HepG2 (cell line): Measurements from ENCODE around the gene PLEKHH1. TPM values are rescaled to one million over a fixed set of nuclear protein-coding genes. Genes with fewer than 3 reads are reported as not detected.

Experiments
- ATAC-seq: fragments of 200-7000 bp; cut with Tn5 transposase; 3 replicates; pipeline ENCODE4 v1.9.1; 2020; ENCODE audit warnings: mild to moderate bottlenecking, moderate library complexity
- BruUV-seq: library from RNA; stranded (reverse); fragments of 400-500 nt; replicated peaks from 2 replicates; lab custom pipeline; 2021; lab: Mats Ljungman, UMichigan
- CTCF ChIA-PET: fragments of 300-600 bp; formaldehyde crosslinking; extraction: SDS; loops from one replicate; lab custom pipeline; 2021; ENCODE audit warnings: low total read pairs, inconsistent platforms, low intra/inter-chr PET ratio; lab: Yijun Ruan, JAX
- POLR2A ChIA-PET: fragments of 350-600 bp; sonication (Branson Sonifier 250); formaldehyde crosslinking; loops from one replicate; lab custom pipeline; 2020; ENCODE audit warnings: antibody characterized with exemption, inconsistent platforms; lab: Yijun Ruan, JAX
- DNase-seq: peaks from one replicate; pipeline ENCODE4 v3.0.0-alpha.2; 2015; ENCODE audit warnings: low spot score
- FAIRE-seq: peaks from 3 replicates; lab custom pipeline; 2011; peaks lifted over from hg19 to GRCh38; lab: Jason Lieb, UNC
- H2AFZ ChIP-seq: one replicate; pipeline ENCODE4 v1.6.1; 2011; ENCODE audit warnings: low read length, inconsistent platforms
- H3K27ac ChIP-seq: fragments of 300-600 bp; 3 replicates; pipeline ENCODE4 v1.8.0; 2011; ENCODE audit warnings: mixed run types, mild to moderate bottlenecking, mixed read lengths, low read length, inconsistent platforms; ENCODE audit not compliant: insufficient read depth; ENCODE audit errors: extremely low read length
- H3K27me3 ChIP-seq, 2 experiments: fragments of 200-600 bp in 1 of 2; 2 replicates in 1 of 2; 3 replicates in 1 of 2; pipeline versions ENCODE4 v1.6.0 to v1.8.0; 2011; ENCODE audit warnings: low read length in 2 of 2, mild to moderate bottlenecking in 2 of 2, moderate library complexity in 2 of 2, inconsistent platforms in 1 of 2; ENCODE audit not compliant: insufficient read depth in 2 of 2, control insufficient read depth in 1 of 2
- H3K36me3 ChIP-seq, 2 experiments: fragments of 200-600 bp in 1 of 2; replicated peaks in 1 of 2; 2 replicates in 1 of 2; 3 replicates in 1 of 2; pipeline versions ENCODE4 v1.5.1 to v1.8.0; 2011; ENCODE audit warnings: low read length in 2 of 2, inconsistent platforms in 1 of 2; ENCODE audit not compliant: insufficient read depth in 2 of 2, control insufficient read depth in 1 of 2
- H3K4me1 ChIP-seq: 2 replicates; pipeline ENCODE4 v1.5.1; 2012; ENCODE audit warnings: low read length, inconsistent platforms; ENCODE audit not compliant: insufficient read depth
- H3K4me2 ChIP-seq: 2 replicates; pipeline ENCODE4 v1.6.0; 2011; ENCODE audit warnings: low read depth, low read length, inconsistent platforms
- H3K4me3 ChIP-seq, 3 experiments: fragments of 200-600 bp in 1 of 3; sonication (generic), shearing (Covaris generic) in 1 of 3; replicated peaks in 1 of 3; 2 replicates each; pipeline ENCODE4 v1.5.1; 2011 to 2016; ENCODE audit warnings: low read length in 3 of 3, inconsistent platforms in 2 of 3, low read depth in 2 of 3, mild to moderate bottlenecking in 2 of 3, control low read depth in 1 of 3, mixed read lengths in 1 of 3; ENCODE audit not compliant: insufficient read depth in 1 of 3
- H3K79me2 ChIP-seq: one replicate; pipeline ENCODE4 v1.6.1; 2011; ENCODE audit warnings: low read length, inconsistent platforms; ENCODE audit not compliant: insufficient read depth
- H3K9ac ChIP-seq: 2 replicates; pipeline ENCODE4 v1.6.0; 2011; ENCODE audit warnings: mild to moderate bottlenecking, low read depth, low read length, inconsistent platforms; ENCODE audit not compliant: insufficient read depth
- H3K9me3 ChIP-seq: 2 replicates; pipeline ENCODE4 v1.5.1; 2012; ENCODE audit warnings: mild to moderate bottlenecking, low read length
- H4K20me1 ChIP-seq: 2 replicates; pipeline ENCODE4 v1.6.0; 2011; ENCODE audit warnings: inconsistent platforms, mild to moderate bottlenecking, low read length, moderate library complexity; ENCODE audit not compliant: insufficient read depth
- DPF2 ChIP-seq: sonication (generic); formaldehyde crosslinking; IDR thresholded peaks from 2 replicates; pipeline ENCODE4 v1.4.0; 2020; ENCODE audit warnings: mild to moderate bottlenecking, low read depth, missing genetic modification reagents, borderline replicate concordance
- ISL2 ChIP-seq: sonication (generic); formaldehyde crosslinking; IDR thresholded peaks from 2 replicates; pipeline ENCODE4 v1.5.0; 2020; ENCODE audit warnings: missing genetic modification reagents
- MIER3 ChIP-seq: IDR thresholded peaks from 2 replicates; pipeline ENCODE4 v1.6.1; 2016; ENCODE audit warnings: missing compliant biosample characterization, borderline replicate concordance
- MLXIP ChIP-seq: sonication (generic); formaldehyde crosslinking; IDR thresholded peaks from 2 replicates; pipeline ENCODE4 v1.9.0; 2021; ENCODE audit warnings: missing genetic modification reagents, borderline replicate concordance
- NCOA2 ChIP-seq: sonication (generic); formaldehyde crosslinking; IDR thresholded peaks from 2 replicates; pipeline ENCODE4 v1.8.0; 2022; ENCODE audit warnings: inconsistent platforms
- ZNF256 ChIP-seq: sonication (generic); formaldehyde crosslinking; conservative IDR thresholded peaks from 2 replicates; pipeline ENCODE4 v1.4.0; 2020; ENCODE audit warnings: missing genetic modification reagents
- WGBS: methylation state at CpG from one replicate; pipeline ENCODE4 v1.1.6; 2017; ENCODE audit warnings: low lambda C conversion rate; 5-methylcytosine and 5-hydroxymethylcytosine counted together
- in situ Hi-C: cut with HindIII; loops from 2 replicates; pipeline ENCODE4 v1.10.0; 2017; ENCODE audit warnings: low pct_unique_long_range_greater_than_20kb; ENCODE audit not compliant: extremely low pct_ligation_motif_present
- intact Hi-C: fragments of 100-400 bp; cut with micrococcal nuclease; formaldehyde crosslinking; loops from one replicate; pipeline ENCODE4 v1.10.0; 2022; ENCODE audit not compliant: unreplicated experiment
- polyA plus RNA-seq, 8 experiments: library from polyadenylated mRNA; depleted of rRNA in 3 of 8; stranded (reverse) in 7 of 8; unstranded in 1 of 8; fragments of >200 nt; fragmentation: Illumina TruSeq in 4 of 8; extraction: Trizol in 4 of 8; gene quantifications; 2 replicates each; pipeline versions ENCODE4 v1.2.1 to v1.2.3, GENCODE V29; 2011 to 2016; ENCODE audit warnings: low read depth in 4 of 8, missing spikeins in 1 of 8, mixed read lengths in 1 of 8; ENCODE audit not compliant: insufficient read depth in 1 of 8
- total RNA-seq, 5 experiments: library from RNA; depleted of rRNA; stranded (reverse); fragments of >200 nt; fragmentation: Illumina TruSeq; extraction: Trizol; gene quantifications; 2 replicates each; pipeline ENCODE4 v1.2.3, GENCODE V29; 2016; ENCODE audit warnings: low read depth in 1 of 5
- TF ChIP-seq, protein P1 (sequence below): sonication (generic); formaldehyde crosslinking; IDR thresholded peaks from 2 replicates; pipeline ENCODE4 v1.5.0; 2020; ENCODE audit warnings: mild to moderate bottlenecking, missing genetic modification reagents, moderate library complexity
- TF ChIP-seq, protein P2 (sequence below): sonication (generic); formaldehyde crosslinking; IDR thresholded peaks from 2 replicates; pipeline ENCODE4 v1.4.0; 2020; ENCODE audit warnings: low read depth, mild to moderate bottlenecking, missing genetic modification reagents

Gene PLEKHH1
- total and polyA plus RNA-seq, 2 of the 13 experiments (the other 11 are each of a cell fraction or from before 2014, with no cell fraction given): 8.6 to 15.8 TPM

- no TSS peak for BruUV-seq
- FAIRE-seq (no peak), ATAC-seq (no peak), DNase-seq (no peak)
- Histone ChIP-seq H3K79me2 (no peaks in the 10 kb centered on the region), H3K36me3 (peaks cover 0 to 3% of the 10 kb centered on the region in 2 experiments; a peak in 3 of 5 replicates), H4K20me1 (no peaks in the 10 kb centered on the region), H3K9me3 (no peaks in the 10 kb centered on the region), H3K27ac (no peak overlapping the region), H3K9ac (no peak overlapping the region), H3K4me2 (no peak overlapping the region), H3K27me3 (no peaks in the 10 kb centered on the region), H3K4me1 (no peaks in the 10 kb centered on the region), H3K4me3 (no peak overlapping the region), H2AFZ (no peak overlapping the region)
- ChIA-PET POLR2A (no interaction called here), CTCF (interaction anchor here (2.9 kb wide), 1 partner anchor 123 kb away, joined by 29 read pairs; no protein-coding TSS in a partner anchor)
- 95% methylated on average over 6 of the region's 7 CpGs for WGBS
- intact Hi-C loops: loop anchor here (5.0 kb wide), 1 partner anchor 70 kb away; no protein-coding TSS in a partner anchor
- no peak for TF ChIP-seq NCOA2 (CRISPR knock-in tag)
- TF ChIP-seq, protein P1, sequence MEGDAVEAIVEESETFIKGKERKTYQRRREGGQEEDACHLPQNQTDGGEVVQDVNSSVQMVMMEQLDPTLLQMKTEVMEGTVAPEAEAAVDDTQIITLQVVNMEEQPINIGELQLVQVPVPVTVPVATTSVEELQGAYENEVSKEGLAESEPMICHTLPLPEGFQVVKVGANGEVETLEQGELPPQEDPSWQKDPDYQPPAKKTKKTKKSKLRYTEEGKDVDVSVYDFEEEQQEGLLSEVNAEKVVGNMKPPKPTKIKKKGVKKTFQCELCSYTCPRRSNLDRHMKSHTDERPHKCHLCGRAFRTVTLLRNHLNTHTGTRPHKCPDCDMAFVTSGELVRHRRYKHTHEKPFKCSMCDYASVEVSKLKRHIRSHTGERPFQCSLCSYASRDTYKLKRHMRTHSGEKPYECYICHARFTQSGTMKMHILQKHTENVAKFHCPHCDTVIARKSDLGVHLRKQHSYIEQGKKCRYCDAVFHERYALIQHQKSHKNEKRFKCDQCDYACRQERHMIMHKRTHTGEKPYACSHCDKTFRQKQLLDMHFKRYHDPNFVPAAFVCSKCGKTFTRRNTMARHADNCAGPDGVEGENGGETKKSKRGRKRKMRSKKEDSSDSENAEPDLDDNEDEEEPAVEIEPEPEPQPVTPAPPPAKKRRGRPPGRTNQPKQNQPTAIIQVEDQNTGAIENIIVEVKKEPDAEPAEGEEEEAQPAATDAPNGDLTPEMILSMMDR (CRISPR knock-in tag): 0 out of 2 replicates have a peak, but pooled peaks have one; percentile 8
- in situ Hi-C loops: loop anchor here (10.0 kb wide), 2 partner anchors 83 to 123 kb away; partner anchors contain the start of gene RDH12
Measured at GRCh38 chr14:67582061-67582460, 49.0 kb downstream of the PLEKHH1 start.

GRCh38 chr14:67583711-67584644 is 50.9 kb downstream of the PLEKHH1 start:
- FAIRE-seq (peak; percentile 79), DNase-seq (peak; percentile 58), ATAC-seq (peak; percentile 94)
- H4K20me1 ChIP-seq: no peaks in the 10 kb centered on the region
- CTCF ChIA-PET: interaction anchor here (1.2 to 3.5 kb wide), 4 partner anchors 35 to 121 kb away, joined by 3 to 49 read pairs (median 16); partner anchors contain the start of gene ARG2
- peaks cover 9% of the 10 kb centered on the region for H3K4me1 ChIP-seq
- no peaks in the 10 kb centered on the region for H3K79me2 ChIP-seq
- no peak overlapping the region for H3K27ac ChIP-seq
- H3K4me2 ChIP-seq: no peak overlapping the region
- peaks cover 4% of the 10 kb centered on the region in 2 experiments; a peak in 2 of 5 replicates for H3K36me3 ChIP-seq
- intact Hi-C loops: loop anchor here (1.0 to 5.0 kb wide), 4 partner anchors 34 to 120 kb away; no protein-coding TSS in a partner anchor
- no peak overlapping the region for H3K4me3 ChIP-seq
- in situ Hi-C loops: loop anchor here (10.0 kb wide), 2 partner anchors 81 to 121 kb away; partner anchors contain the start of gene RDH12
- no peak overlapping the region for H3K9ac ChIP-seq
- 81% methylated on average over 6 of the region's 6 CpGs for WGBS
- no peak overlapping the region for H2AFZ ChIP-seq
- POLR2A ChIA-PET: interaction anchor here (0.6 to 1.9 kb wide), 4 partner anchors 16 to 120 kb away, joined by 3 to 6 read pairs (median 4); partner anchors contain the start of gene PIGH
- BruUV-seq: no TSS peak
- H3K27me3 ChIP-seq: no peaks in the 10 kb centered on the region
- no peaks in the 10 kb centered on the region for H3K9me3 ChIP-seq
- TF ChIP-seq MIER3 (CRISPR knock-in tag) (no peak), MLXIP (CRISPR knock-in tag) (no peak), ISL2 (CRISPR knock-in tag) (no peak), DPF2 (CRISPR knock-in tag) (no peak), ZNF256 (no peak)
- TF ChIP-seq, protein P2, sequence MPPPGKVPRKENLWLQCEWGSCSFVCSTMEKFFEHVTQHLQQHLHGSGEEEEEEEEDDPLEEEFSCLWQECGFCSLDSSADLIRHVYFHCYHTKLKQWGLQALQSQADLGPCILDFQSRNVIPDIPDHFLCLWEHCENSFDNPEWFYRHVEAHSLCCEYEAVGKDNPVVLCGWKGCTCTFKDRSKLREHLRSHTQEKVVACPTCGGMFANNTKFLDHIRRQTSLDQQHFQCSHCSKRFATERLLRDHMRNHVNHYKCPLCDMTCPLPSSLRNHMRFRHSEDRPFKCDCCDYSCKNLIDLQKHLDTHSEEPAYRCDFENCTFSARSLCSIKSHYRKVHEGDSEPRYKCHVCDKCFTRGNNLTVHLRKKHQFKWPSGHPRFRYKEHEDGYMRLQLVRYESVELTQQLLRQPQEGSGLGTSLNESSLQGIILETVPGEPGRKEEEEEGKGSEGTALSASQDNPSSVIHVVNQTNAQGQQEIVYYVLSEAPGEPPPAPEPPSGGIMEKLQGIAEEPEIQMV (CRISPR knock-in tag): no peak
